MM.1S (cell line): Measurements from ENCODE around the gene SUPT4H1.

ENCODE experiments used
- DNase-seq: peaks from one replicate; pipeline ENCODE4 v3.0.0-alpha.2; 2015
- H2AFZ ChIP-seq: fragments of 300-600 bp; sonication (generic); 2 replicates; pipeline ENCODE4 v1.6.0; 2016; ENCODE audit warnings: antibody characterized with exemption, low read length
- H3F3A ChIP-seq: fragments of 300-600 bp; sonication (generic); 2 replicates; pipeline ENCODE4 v1.6.1; 2016; ENCODE audit warnings: mild to moderate bottlenecking, antibody characterized with exemption, low read length, moderate library complexity, mixed read lengths; ENCODE audit not compliant: insufficient read depth
- H3K27ac ChIP-seq: fragments of 300-600 bp; sonication (generic); 2 replicates; pipeline ENCODE4 v1.5.1; 2016; ENCODE audit warnings: mild to moderate bottlenecking, low read length
- H3K27me3 ChIP-seq: fragments of 300-600 bp; sonication (generic); replicated peaks from 2 replicates; pipeline ENCODE4 v1.6.0; 2016; ENCODE audit warnings: low read length; ENCODE audit not compliant: insufficient read depth
- H3K36me3 ChIP-seq: fragments of 300-600 bp; sonication (generic); replicated peaks from 2 replicates; pipeline ENCODE4 v1.6.1; 2016; ENCODE audit warnings: mild to moderate bottlenecking, low read length, mixed read lengths; ENCODE audit not compliant: insufficient read depth
- H3K4me1 ChIP-seq: fragments of 300-600 bp; sonication (generic); 2 replicates; pipeline ENCODE4 v1.6.1; 2016; ENCODE audit warnings: low read length, mixed read lengths
- H3K4me2 ChIP-seq: fragments of 300-600 bp; sonication (generic); 2 replicates; pipeline ENCODE4 v1.6.0; 2016; ENCODE audit warnings: low read depth, low read length
- H3K4me3 ChIP-seq: fragments of 300-600 bp; sonication (generic); 2 replicates; pipeline ENCODE4 v1.5.1; 2016; ENCODE audit warnings: low read length, mixed read lengths
- H3K79me2 ChIP-seq: fragments of 300-600 bp; sonication (generic); 2 replicates; pipeline ENCODE4 v1.6.1; 2016; ENCODE audit warnings: mixed run types, low read length, mixed read lengths
- H3K9ac ChIP-seq: fragments of 300-600 bp; sonication (generic); 2 replicates; pipeline ENCODE4 v1.6.1; 2016; ENCODE audit warnings: low read length, mixed read lengths
- H3K9me2 ChIP-seq: fragments of 300-600 bp; sonication (generic); replicated peaks from 2 replicates; pipeline ENCODE4 v1.6.1; 2016; ENCODE audit warnings: mild to moderate bottlenecking, low read length, mixed read lengths; ENCODE audit not compliant: insufficient read depth
- H3K9me3 ChIP-seq: fragments of 300-600 bp; sonication (generic); replicated peaks from 2 replicates; pipeline ENCODE4 v1.6.1; 2016; ENCODE audit warnings: mild to moderate bottlenecking, low read length, mixed read lengths; ENCODE audit not compliant: insufficient read depth
- H4K20me1 ChIP-seq: fragments of 300-600 bp; sonication (generic); 2 replicates; pipeline ENCODE4 v1.6.1; 2016; ENCODE audit warnings: mild to moderate bottlenecking, low read length, moderate library complexity, mixed read lengths; ENCODE audit not compliant: insufficient read depth
- CTCF ChIP-seq: fragments of 300-600 bp; sonication (generic); IDR thresholded peaks from 2 replicates; pipeline ENCODE4 v1.5.1; 2016; ENCODE audit warnings: antibody characterized with exemption, low read length, mixed read lengths
- EZH2 ChIP-seq: fragments of 300-600 bp; sonication (generic); optimal IDR thresholded peaks from 2 replicates; pipeline ENCODE3; 2017; ENCODE audit warnings: low read depth, mild to moderate bottlenecking, antibody characterized with exemption, low read length, mixed read lengths
- EZH2phosphoT487 ChIP-seq: fragments of 300-600 bp; sonication (generic); IDR thresholded peaks from 2 replicates; pipeline ENCODE4 v1.6.1; 2018; ENCODE audit warnings: antibody characterized with exemption, low read length

SUPT4H1 gene

GRCh38 chr17:58323366-58324055 is 28.5 kb downstream of the SUPT4H1 start:
- no peak overlapping the region for H3K27ac ChIP-seq
- no peak overlapping the region for H2AFZ ChIP-seq
- DNase-seq = no peak
- H3K27me3 ChIP-seq = 0 out of 2 replicates have a peak, but pooled peaks cover 7% of the 10 kb centered on the region
- H3K9me3 ChIP-seq = no peaks in the 10 kb centered on the region
- no peak overlapping the region for H3K9ac ChIP-seq
- H3F3A ChIP-seq = peaks cover 29% of the 10 kb centered on the region
- H3K9me2 ChIP-seq = no peaks in the 10 kb centered on the region
- peaks cover 14% of the 10 kb centered on the region for H3K4me1 ChIP-seq
- TF ChIP-seq CTCF = no peak
- no peak for TF ChIP-seq EZH2phosphoT487
- TF ChIP-seq EZH2 = no peak
- H3K4me2 ChIP-seq = no peak overlapping the region
- H3K4me3 ChIP-seq = no peak overlapping the region
- no peaks in the 10 kb centered on the region for H4K20me1 ChIP-seq
- no peaks in the 10 kb centered on the region for H3K36me3 ChIP-seq
- H3K79me2 ChIP-seq = no peaks in the 10 kb centered on the region

- Histone ChIP-seq H3K9me3 (no peaks in the 10 kb centered on the region), H2AFZ (no peak overlapping the region), H3K79me2 (no peaks in the 10 kb centered on the region), H3K4me1 (peaks cover 7% of the 10 kb centered on the region; the same call in 1 of the 2 replicates), H3K27ac (no peak overlapping the region), H3K4me2 (no peak overlapping the region), H3K36me3 (no peaks in the 10 kb centered on the region), H3K4me3 (no peak overlapping the region), H3K27me3 (0 out of 2 replicates have a peak, but pooled peaks cover 7% of the 10 kb centered on the region), H3K9me2 (no peaks in the 10 kb centered on the region), H3F3A (peaks cover 21% of the 10 kb centered on the region), H3K9ac (no peak overlapping the region), H4K20me1 (no peaks in the 10 kb centered on the region)
- no peak for TF ChIP-seq EZH2
- TF ChIP-seq EZH2phosphoT487 = no peak
- no peak for TF ChIP-seq CTCF
- no peak for DNase-seq
These were observed 29.3 kb downstream of the SUPT4H1 start for GRCh38 chr17:58322581-58323185.

GRCh38 chr17:58321571-58322525 is 30.2 kb downstream of the SUPT4H1 start:
- no peak for TF ChIP-seq EZH2
- no peak for TF ChIP-seq EZH2phosphoT487
- TF ChIP-seq CTCF = no peak
- no peaks in the 10 kb centered on the region for H3K36me3 ChIP-seq
- H3K4me2 ChIP-seq = no peak overlapping the region
- H3K9ac ChIP-seq = no peak overlapping the region
- no peak for DNase-seq
- H2AFZ ChIP-seq = no peak overlapping the region
- 0 out of 2 replicates have a peak, but pooled peaks cover 7% of the 10 kb centered on the region for H3K27me3 ChIP-seq
- H3K4me3 ChIP-seq = no peak overlapping the region
- H3K4me1 ChIP-seq = peaks cover 7% of the 10 kb centered on the region; the same call in 1 of the 2 replicates
- 0 out of 2 replicates have a peak, but pooled peaks cover 13% of the 10 kb centered on the region for H3F3A ChIP-seq
- H3K9me3 ChIP-seq = no peaks in the 10 kb centered on the region
- H3K79me2 ChIP-seq = no peaks in the 10 kb centered on the region
- no peaks in the 10 kb centered on the region for H3K9me2 ChIP-seq
- H3K27ac ChIP-seq = no peak overlapping the region
- H4K20me1 ChIP-seq = no peaks in the 10 kb centered on the region
